Epithelial cell of prostate (primary cell): ENCODE results near the gene PEX11G.

Experiments used
- DNase-seq: peaks from one replicate; pipeline ENCODE4 v3.0.0-alpha.2; 2011; ENCODE audit warnings: low read depth, low spot score
- H3K27ac ChIP-seq: fragments of 450-650 bp; 2 replicates; pipeline ENCODE4 v1.5.1; 2017; ENCODE audit warnings: mild to moderate bottlenecking

Gene PEX11G

GRCh38 chr19:7488736-7489353 lies at the start of gene PEX11G:
TSS of gene PEX11G (minus strand) at chr19:7489035. CDS start at chr19:7489010, 25 bp downstream.
- DNase-seq = no peak
- peak within 1 kb of the TSS; percentile 23 for H3K27ac ChIP-seq

DNA sequence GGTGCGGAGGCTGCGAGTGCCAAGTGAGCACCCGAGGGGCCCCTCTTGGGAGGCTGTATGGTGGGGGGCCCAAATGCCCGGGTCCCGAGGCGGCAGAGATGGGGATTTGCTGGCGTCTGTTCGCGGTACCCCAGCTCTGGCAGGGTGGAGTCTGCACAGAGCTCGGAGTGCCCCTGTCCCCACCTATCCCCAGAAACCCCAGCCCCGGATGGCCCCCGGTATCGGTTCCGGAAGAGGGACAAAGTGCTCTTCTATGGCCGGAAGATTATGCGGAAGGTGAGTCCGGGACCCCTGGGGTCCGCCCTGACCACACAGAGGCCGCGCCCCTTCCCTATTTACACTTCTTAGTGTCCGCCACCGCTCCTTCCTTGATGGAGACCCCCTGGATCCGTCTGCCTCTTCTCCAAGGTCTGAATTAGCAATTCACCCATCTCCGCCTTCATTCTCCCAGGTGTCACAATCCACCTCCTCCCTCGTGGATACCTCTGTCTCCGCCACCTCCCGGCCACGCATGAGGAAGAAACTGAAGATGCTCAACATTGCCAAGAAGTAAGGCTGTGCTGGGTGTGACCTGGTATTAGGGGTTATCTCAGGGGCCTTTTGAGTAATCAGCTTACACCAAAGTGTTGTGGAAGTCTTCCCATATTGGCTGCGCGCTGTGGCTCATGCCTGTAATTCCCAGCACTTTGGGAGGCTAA lies 47.3 kb upstream of the PEX11G start:
- peak overlapping the region; percentile 65 for H3K27ac ChIP-seq
- DNase-seq = no peak

DNA sequence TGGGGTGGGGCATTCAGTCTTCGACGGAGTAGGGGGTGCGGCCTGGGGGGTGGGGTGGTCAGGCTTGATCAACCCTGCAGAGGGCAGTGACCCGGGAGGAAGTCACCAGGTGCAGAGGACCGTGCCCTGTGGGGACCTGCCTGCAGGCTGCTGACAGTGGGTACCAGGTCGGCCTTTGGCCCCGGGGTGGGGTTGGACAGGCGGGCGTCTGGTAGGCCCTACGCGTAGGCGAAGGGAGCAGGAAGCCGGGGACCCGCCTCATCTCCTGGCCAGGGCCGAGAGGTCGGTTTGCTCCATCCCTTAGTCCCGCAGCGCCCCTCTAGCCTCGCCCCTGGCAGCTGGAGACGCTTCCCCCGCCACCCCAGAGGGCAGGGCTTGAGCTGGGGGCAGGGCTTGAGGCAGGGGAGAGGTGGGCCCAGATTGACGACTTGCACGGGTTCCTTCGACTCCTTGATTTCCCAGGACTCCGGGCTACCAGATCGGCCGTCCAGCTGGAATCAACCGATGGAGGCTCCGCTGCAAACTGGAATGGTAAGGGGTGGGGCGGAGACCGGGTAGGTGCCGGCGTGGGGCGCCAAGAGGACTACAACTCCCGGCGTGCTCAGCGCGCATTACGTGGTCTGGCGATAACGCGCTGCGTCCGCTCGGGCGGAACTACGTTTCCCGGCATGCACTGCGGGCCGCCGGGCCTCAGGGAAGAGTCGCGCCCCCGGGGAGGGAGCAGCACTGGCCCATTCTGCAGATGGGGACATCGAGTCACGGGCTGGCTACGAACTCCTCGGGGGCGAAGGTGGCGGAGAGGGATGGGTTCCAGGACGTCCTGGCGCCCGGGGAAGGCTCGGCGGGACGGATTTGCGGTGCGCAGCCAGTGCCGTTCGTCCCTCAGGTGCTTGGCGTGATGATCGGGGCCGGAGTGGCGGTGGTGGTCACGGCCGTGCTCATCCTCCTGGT lies 46.5 kb upstream of the PEX11G start, which contains the start of gene PNPLA6:
PNPLA6 (plus strand) TSS at position 671 of the 951 bp plus-strand sequence; CDS start at position 743, 72 bp downstream.
- peak within 1 kb of the TSS; percentile 65 for H3K27ac ChIP-seq
- peak; percentile 74 for DNase-seq

- H3K27ac ChIP-seq = peak overlapping the region; percentile 65
- DNase-seq = no peak
These were observed 45.8 kb upstream of the PEX11G start for GRCh38 chr19:7534531-7535046.

DNA sequence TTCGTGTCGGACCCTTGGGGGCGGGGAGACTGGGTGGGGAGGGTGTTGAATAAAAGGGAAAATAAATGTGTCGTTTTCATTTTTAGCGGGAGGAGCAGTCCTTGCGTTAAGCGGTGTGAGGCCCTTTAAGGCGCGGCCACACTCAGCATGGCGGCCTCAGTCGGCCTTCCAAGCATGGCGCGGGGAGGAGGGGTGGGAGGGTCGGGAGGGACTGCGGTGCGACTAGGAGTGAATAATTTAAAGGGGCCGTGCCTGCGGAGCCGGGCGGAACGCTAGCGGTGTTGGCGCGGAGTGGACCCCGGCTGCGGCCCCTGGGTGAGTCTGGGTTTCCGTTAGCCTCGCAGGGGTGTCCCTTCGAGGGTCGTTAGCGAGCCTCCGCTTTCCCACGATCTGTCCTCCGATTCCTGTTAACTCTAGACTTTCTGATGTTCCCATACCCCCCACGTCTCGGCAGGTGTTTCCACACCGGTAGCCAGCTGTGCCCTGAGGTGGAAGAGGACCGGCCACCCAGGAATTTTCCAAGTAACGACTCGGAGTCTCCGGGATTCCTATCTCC lies 45.2 kb upstream of the PEX11G start:
- peak; percentile 34 for DNase-seq
- H3K27ac ChIP-seq = peak overlapping the region; percentile 65

DNA sequence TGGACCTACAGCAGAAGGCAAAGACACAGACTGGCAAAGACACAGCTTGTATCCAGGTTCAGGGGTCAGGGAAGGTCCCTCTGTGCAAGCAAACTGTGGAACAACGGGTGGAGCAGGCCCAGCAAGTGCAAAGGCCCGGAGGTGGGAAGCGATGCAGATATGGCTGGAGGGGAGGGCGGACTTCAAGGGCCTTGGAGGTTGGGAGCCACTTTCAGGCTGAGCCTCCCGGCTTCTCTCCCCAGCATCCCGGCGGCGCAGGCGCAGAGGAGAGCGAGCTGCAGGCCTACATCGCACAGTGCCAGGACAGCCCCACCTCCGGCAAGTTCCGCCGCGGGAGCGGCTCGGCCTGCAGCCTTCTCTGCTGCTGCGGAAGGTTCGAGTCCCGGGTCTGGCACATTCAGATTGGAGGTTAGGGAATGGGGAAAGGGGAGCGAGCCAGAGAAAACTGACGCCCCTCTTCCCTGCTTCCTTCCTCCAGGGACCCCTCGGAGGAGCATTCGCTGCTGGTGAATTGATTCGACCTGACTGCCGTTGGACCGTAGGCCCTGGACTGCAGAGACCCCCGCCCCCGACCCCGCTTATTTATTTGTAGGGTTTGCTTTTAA lies 44.5 kb upstream of the PEX11G start:
- no peak for DNase-seq
- H3K27ac ChIP-seq = peak overlapping the region; percentile 65

DNA sequence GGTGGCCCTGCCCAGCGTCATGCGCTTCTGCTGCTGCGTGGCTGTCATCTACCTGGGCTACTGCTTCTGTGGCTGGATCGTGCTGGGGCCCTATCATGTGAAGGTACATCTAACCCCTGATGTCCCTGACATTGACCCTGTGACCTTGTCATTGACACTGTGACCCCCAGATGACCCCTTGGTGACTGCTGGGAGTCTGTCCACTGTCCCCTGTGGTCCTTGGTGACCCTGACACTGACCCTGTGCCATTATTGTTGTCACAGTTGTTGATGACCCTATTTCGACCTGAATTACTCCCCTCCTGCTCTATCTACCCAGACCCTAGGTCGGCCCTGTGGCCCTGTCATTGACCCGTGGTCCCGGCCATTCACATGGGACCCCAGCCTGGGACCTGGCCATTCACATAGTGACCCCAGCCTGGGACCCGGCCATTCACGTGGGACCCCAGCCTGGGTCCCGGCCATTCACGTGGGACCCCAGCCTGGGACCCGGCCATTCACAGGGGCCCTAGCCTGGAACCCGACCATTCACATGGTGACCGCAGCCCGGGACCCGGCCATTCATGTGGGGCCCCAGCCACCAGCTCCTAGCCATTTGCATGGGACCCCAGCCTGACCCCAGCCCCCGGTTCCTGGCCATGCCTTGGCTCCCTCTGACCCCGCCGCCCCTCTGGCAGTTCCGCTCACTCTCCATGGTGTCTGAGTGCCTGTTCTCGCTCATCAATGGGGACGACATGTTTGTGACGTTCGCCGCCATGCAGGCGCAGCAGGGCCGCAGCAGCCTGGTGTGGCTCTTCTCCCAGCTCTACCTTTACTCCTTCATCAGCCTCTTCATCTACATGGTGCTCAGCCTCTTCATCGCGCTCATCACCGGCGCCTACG lies 41.0 kb upstream of the PEX11G start:
- no peak for DNase-seq
- H3K27ac ChIP-seq = no peak overlapping the region

GRCh38 chr19:7529246-7529600 lies 40.4 kb upstream of the PEX11G start:
- H3K27ac ChIP-seq = no peak overlapping the region
- DNase-seq = no peak

GRCh38 chr19:7528522-7529245 lies 39.8 kb upstream of the PEX11G start:
- no peak overlapping the region for H3K27ac ChIP-seq
- DNase-seq = no peak

- no peak overlapping the region for H3K27ac ChIP-seq
- DNase-seq = no peak
These were observed 39.3 kb upstream of the PEX11G start for GRCh38 chr19:7528192-7528519.

- DNase-seq = no peak
- H3K27ac ChIP-seq = no peak overlapping the region
These were observed 38.8 kb upstream of the PEX11G start for GRCh38 chr19:7527516-7528191.

DNA sequence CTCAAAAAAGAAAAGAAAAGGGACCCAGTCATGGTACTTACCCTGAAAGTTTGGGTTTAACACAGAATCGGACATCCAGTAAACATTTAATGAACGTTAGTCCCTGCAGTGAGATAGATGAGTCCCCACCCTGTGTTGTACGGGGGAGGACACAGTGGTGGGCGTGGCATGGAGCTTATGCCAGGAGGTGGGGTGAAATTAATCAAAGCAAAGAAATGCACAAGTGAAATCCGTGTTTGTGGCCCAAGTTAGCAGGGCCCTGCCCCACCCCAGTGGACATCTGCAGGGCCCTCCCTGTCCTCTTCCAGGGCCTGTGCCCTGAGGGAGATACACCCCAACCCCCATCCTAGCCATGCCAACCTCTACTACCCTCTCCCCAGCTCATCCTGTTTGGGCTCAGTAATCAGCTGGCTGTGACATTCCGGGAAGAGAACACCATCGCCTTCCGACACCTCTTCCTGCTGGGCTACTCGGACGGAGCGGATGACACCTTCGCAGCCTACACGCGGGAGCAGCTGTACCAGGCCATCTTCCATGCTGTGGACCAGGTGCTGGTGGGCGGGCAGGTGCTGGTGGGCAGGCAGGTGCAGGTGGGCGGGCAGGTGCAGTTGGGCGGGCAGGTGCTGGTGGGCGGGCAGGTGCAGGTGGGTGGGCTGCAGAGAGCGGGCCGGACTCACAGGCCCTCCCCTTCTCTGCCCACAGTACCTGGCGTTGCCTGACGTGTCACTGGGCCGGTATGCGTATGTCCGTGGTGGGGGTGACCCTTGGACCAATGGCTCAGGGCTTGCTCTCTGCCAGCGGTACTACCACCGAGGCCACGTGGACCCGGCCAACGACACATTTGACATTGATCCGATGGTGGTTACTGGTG lies 37.5 kb upstream of the PEX11G start:
- no peak overlapping the region for H3K27ac ChIP-seq
- no peak for DNase-seq

DNA sequence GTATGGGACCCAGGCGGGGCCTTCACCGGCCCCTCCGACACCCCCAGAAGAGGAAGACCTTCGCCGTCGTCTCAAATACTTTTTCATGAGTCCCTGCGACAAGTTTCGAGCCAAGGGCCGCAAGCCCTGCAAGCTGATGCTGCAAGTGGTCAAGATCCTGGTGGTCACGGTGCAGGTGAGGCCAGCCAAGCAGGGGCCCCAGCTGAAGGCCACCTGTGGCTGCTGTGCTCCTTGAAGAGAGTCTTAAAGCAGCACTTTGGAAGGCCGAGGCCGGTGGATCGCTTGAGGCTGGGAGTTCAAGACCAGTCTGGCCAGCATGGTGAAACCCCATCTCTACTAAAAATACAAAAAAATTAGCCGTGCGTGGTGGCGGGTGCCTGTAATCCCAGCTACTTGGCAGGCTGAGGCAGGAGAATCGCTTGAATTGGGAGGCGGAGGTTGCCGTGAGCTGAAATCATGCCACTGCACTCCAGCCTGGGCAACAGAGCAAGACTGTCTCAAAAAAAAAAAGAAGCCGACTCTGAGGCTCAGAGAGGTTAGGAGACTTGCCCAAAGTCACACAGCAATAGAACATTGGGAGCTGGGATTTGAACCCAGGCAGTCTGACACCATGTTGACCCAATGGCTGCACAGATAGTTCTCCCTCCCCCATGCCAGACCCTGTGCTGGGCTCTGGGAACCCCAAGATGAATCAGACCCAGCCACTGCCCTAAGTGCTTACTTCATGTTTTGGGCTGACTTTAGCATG lies 36.3 kb upstream of the PEX11G start:
- H3K27ac ChIP-seq = no peak overlapping the region

DNA sequence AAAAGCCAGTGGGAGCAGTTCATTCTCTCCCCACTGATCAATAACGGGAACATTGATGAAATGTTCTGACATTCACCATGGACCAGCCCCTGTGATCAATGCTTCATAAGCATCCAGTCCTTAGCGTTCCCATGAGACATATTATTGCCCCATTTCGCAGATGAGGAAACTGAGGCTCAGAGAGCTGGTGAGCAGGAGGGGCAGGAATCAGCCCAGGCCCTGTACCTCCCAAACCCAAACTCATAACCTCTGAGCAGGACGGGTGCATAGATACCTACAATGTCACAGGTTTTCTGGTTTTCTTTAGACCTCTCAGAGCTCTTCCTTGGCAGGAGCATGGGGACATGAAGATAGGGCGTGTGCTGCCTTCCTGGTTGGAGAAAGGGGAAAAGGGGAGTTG lies 35.7 kb upstream of the PEX11G start:
- DNase-seq = no peak

More for the DNA sequence above, 36.3 kb upstream of the PEX11G start:
- no peak for DNase-seq

GRCh38 chr19:7522923-7523667 lies 34.3 kb upstream of the PEX11G start:
- DNase-seq = no peak
- no peak overlapping the region for H3K27ac ChIP-seq

More for the DNA sequence above, 35.7 kb upstream of the PEX11G start:
- no peak overlapping the region for H3K27ac ChIP-seq
